HEK293 (cell line): ENCODE measurements around the gene NAV2.

ENCODE experiments used
- CTCF ChIA-PET: fragments of 350-600 bp; formaldehyde crosslinking; extraction: SDS; loops from one replicate; lab custom pipeline; 2021; ENCODE audit warnings: antibody characterized with exemption; lab: Yijun Ruan, JAX
- POLR2A ChIA-PET: fragments of 300-600 bp; formaldehyde crosslinking; extraction: SDS; loops from one replicate; lab custom pipeline; 2020; ENCODE audit warnings: antibody characterized with exemption, inconsistent platforms; lab: Yijun Ruan, JAX
- H3K27ac ChIP-seq: fragments of 200-500 bp; sonication (Bioruptor generic); 2 replicates; pipeline ENCODE4 v1.5.1; 2014; ENCODE audit warnings: low read depth, low read length, control low read depth, inconsistent platforms; ENCODE audit errors: extremely low read depth
- H3K36me3 ChIP-seq, 2 experiments: fragments of 200-500 bp in 1 of 2; sonication (Bioruptor generic) in 1 of 2; 1 replicate in 1 of 2; 2 replicates in 1 of 2; pipeline ENCODE4 v1.5.1; 2014 to 2017; ENCODE audit warnings: inconsistent platforms in 2 of 2, low read length in 2 of 2; ENCODE audit not compliant: control insufficient read depth in 2 of 2, insufficient read depth in 1 of 2
- H3K4me1 ChIP-seq: fragments of 200-500 bp; sonication (Bioruptor generic); 2 replicates; pipeline ENCODE4 v1.5.1; 2014; ENCODE audit warnings: mild to moderate bottlenecking, low read length, inconsistent platforms; ENCODE audit not compliant: control insufficient read depth, insufficient read depth
- H3K4me3 ChIP-seq: 2 replicates; pipeline ENCODE4 v1.5.1; 2011; ENCODE audit warnings: low read depth, mild to moderate bottlenecking, control low read depth, low read length, moderate library complexity
- H3K9me3 ChIP-seq: fragments of 200-500 bp; sonication (Bioruptor generic); 2 replicates; pipeline ENCODE4 v1.5.1; 2014; ENCODE audit warnings: low read depth, low read length, inconsistent platforms; ENCODE audit not compliant: control insufficient read depth, insufficient read depth
- SP2 ChIP-seq: fragments of 450-650 bp; formaldehyde crosslinking; IDR thresholded peaks from 2 replicates; pipeline ENCODE4 v1.5.1; 2016; ENCODE audit warnings: missing biosample characterization, missing genetic modification characterization
- ZIC2 ChIP-seq: fragments of 450-650 bp; formaldehyde crosslinking; IDR thresholded peaks from 2 replicates; pipeline ENCODE4 v1.5.1; 2016; ENCODE audit warnings: missing biosample characterization, missing genetic modification characterization
- ZNF140 ChIP-seq: fragments of 450-650 bp; formaldehyde crosslinking; IDR thresholded peaks from 2 replicates; pipeline ENCODE4 v1.5.1; 2016; ENCODE audit warnings: missing biosample characterization, missing genetic modification characterization
- ZNF391 ChIP-seq: fragments of 450-650 bp; formaldehyde crosslinking; IDR thresholded peaks from 2 replicates; pipeline ENCODE4 v1.5.1; 2016; ENCODE audit warnings: low read depth, missing biosample characterization, missing genetic modification characterization, borderline replicate concordance
- ZNF416 ChIP-seq: fragments of 450-650 bp; formaldehyde crosslinking; IDR thresholded peaks from 2 replicates; pipeline ENCODE4 v1.5.1; 2016; ENCODE audit warnings: missing biosample characterization, missing genetic modification characterization
- ZNF654 ChIP-seq: fragments of 450-650 bp; formaldehyde crosslinking; IDR thresholded peaks from 2 replicates; pipeline ENCODE4 v1.5.1; 2016; ENCODE audit warnings: low read depth, missing biosample characterization, missing genetic modification characterization
- ZNF664 ChIP-seq: fragments of 450-650 bp; formaldehyde crosslinking; IDR thresholded peaks from 2 replicates; pipeline ENCODE4 v1.5.1; 2016; ENCODE audit warnings: missing biosample characterization, missing genetic modification characterization
- ZNF701 ChIP-seq: fragments of 450-650 bp; formaldehyde crosslinking; IDR thresholded peaks from 2 replicates; pipeline ENCODE4 v1.5.1; 2016; ENCODE audit warnings: missing biosample characterization, missing genetic modification characterization
- ZNF76 ChIP-seq: fragments of 450-650 bp; formaldehyde crosslinking; IDR thresholded peaks from 2 replicates; pipeline ENCODE4; 2016; ENCODE audit warnings: low read depth, missing biosample characterization, missing genetic modification characterization, borderline replicate concordance
- ZNF777 ChIP-seq: fragments of 450-650 bp; formaldehyde crosslinking; IDR thresholded peaks from 2 replicates; pipeline ENCODE4 v1.5.1; 2017; ENCODE audit warnings: missing biosample characterization, missing genetic modification characterization, borderline replicate concordance
- TF ChIP-seq, protein P1 (sequence below): fragments of 450-650 bp; formaldehyde crosslinking; IDR thresholded peaks from 2 replicates; pipeline ENCODE4 v1.5.1; 2016; ENCODE audit warnings: missing biosample characterization, missing genetic modification characterization
- TF ChIP-seq, protein P2 (sequence below): fragments of 450-650 bp; formaldehyde crosslinking; IDR thresholded peaks from 2 replicates; pipeline ENCODE4 v1.5.1; 2016; ENCODE audit warnings: missing biosample characterization, missing genetic modification characterization
- TF ChIP-seq, protein P3 (sequence below): fragments of 450-650 bp; formaldehyde crosslinking; IDR thresholded peaks from 2 replicates; pipeline ENCODE4 v1.5.0; 2017; ENCODE audit warnings: missing biosample characterization, missing genetic modification characterization, borderline replicate concordance
- TF ChIP-seq, protein P4 (sequence below): fragments of 450-650 bp; formaldehyde crosslinking; IDR thresholded peaks from 2 replicates; pipeline ENCODE4 v1.5.1; 2017; ENCODE audit warnings: missing biosample characterization, mild to moderate bottlenecking, missing genetic modification characterization, moderate library complexity
- TF ChIP-seq, protein P5 (sequence below): fragments of 450-650 bp; formaldehyde crosslinking; IDR thresholded peaks from 2 replicates; pipeline ENCODE4 v1.5.1; 2016; ENCODE audit warnings: missing biosample characterization, missing genetic modification characterization
- TF ChIP-seq, protein P6 (sequence below): fragments of 450-650 bp; formaldehyde crosslinking; conservative IDR thresholded peaks from 2 replicates; pipeline ENCODE4 v1.5.1; 2016; ENCODE audit warnings: low read depth, missing biosample characterization, missing genetic modification characterization

The NAV2 gene

DNA sequence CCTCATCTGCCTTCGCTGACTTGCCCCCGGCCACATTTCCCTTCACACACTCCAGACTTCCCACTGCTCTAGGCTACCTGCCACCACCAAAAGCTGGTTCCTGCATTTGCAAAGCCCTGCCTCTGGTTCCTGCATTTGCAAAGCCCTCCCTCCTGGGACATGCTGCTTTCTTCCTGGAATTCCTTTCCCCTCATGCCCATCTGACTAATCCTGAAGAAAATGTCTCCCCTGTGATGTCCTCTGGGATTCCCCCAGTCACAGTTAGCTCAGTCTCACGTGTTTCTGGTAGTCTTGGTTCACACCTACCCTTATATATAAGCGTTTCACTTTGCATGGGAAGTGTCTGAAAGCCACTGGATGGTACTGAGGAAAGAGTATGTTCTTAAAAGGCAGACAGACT is 240.7 kb downstream of the NAV2 start (continued):
- TF ChIP-seq, protein P1, sequence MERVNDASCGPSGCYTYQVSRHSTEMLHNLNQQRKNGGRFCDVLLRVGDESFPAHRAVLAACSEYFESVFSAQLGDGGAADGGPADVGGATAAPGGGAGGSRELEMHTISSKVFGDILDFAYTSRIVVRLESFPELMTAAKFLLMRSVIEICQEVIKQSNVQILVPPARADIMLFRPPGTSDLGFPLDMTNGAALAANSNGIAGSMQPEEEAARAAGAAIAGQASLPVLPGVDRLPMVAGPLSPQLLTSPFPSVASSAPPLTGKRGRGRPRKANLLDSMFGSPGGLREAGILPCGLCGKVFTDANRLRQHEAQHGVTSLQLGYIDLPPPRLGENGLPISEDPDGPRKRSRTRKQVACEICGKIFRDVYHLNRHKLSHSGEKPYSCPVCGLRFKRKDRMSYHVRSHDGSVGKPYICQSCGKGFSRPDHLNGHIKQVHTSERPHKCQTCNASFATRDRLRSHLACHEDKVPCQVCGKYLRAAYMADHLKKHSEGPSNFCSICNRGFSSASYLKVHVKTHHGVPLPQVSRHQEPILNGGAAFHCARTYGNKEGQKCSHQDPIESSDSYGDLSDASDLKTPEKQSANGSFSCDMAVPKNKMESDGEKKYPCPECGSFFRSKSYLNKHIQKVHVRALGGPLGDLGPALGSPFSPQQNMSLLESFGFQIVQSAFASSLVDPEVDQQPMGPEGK (tag by site-specific recombination), result no peak
- TF ChIP-seq, protein P2, sequence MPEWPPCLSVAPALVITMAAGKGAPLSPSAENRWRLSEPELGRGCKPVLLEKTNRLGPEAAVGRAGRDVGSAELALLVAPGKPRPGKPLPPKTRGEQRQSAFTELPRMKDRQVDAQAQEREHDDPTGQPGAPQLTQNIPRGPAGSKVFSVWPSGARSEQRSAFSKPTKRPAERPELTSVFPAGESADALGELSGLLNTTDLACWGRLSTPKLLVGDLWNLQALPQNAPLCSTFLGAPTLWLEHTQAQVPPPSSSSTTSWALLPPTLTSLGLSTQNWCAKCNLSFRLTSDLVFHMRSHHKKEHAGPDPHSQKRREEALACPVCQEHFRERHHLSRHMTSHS (tag by site-specific recombination), result no peak
- TF ChIP-seq ZNF701 (tag by site-specific recombination) (no peak), ZNF416 (tag by site-specific recombination) (no peak), ZNF76 (tag by site-specific recombination) (no peak), ZIC2 (tag by site-specific recombination) (no peak), ZNF777 (tag by site-specific recombination) (no peak), SP2 (tag by site-specific recombination) (no peak)
- TF ChIP-seq, protein P3, sequence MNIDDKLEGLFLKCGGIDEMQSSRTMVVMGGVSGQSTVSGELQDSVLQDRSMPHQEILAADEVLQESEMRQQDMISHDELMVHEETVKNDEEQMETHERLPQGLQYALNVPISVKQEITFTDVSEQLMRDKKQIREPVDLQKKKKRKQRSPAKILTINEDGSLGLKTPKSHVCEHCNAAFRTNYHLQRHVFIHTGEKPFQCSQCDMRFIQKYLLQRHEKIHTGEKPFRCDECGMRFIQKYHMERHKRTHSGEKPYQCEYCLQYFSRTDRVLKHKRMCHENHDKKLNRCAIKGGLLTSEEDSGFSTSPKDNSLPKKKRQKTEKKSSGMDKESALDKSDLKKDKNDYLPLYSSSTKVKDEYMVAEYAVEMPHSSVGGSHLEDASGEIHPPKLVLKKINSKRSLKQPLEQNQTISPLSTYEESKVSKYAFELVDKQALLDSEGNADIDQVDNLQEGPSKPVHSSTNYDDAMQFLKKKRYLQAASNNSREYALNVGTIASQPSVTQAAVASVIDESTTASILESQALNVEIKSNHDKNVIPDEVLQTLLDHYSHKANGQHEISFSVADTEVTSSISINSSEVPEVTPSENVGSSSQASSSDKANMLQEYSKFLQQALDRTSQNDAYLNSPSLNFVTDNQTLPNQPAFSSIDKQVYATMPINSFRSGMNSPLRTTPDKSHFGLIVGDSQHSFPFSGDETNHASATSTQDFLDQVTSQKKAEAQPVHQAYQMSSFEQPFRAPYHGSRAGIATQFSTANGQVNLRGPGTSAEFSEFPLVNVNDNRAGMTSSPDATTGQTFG (tag by site-specific recombination), result no peak
- TF ChIP-seq, protein P4, sequence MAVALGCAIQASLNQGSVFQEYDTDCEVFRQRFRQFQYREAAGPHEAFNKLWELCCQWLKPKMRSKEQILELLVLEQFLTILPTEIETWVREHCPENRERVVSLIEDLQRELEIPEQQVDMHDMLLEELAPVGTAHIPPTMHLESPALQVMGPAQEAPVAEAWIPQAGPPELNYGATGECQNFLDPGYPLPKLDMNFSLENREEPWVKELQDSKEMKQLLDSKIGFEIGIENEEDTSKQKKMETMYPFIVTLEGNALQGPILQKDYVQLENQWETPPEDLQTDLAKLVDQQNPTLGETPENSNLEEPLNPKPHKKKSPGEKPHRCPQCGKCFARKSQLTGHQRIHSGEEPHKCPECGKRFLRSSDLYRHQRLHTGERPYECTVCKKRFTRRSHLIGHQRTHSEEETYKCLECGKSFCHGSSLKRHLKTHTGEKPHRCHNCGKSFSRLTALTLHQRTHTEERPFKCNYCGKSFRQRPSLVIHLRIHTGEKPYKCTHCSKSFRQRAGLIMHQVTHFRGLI (tag by site-specific recombination), result no peak

DNA sequence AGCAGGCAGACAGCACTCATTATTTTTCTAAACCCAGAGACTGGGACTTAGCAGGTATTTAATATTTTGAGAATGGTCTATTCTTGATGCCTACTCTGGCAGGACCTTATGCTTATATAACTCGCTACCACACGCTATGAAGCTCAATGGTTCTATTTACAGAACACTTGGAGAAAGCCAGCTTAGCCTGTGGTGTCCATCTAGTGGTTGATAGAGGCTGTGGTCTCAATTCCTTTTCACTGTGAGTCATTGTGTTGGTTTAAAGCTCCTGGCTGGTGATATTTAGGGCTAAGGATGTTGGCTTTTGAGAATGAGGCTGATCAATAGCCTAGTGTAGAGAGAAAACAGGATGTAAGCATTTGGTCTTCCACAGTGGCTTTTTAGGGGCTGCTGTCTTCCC is 241.3 kb downstream of the NAV2 start:
- H3K4me3 ChIP-seq, result no peak overlapping the region
- POLR2A ChIA-PET, result no interaction called here
- TF ChIP-seq ZNF664 (tag by site-specific recombination) (no peak), ZNF654 (tag by site-specific recombination) (peak; percentile 21; the same call in 1 of the 2 replicates)
- TF ChIP-seq, protein P5, sequence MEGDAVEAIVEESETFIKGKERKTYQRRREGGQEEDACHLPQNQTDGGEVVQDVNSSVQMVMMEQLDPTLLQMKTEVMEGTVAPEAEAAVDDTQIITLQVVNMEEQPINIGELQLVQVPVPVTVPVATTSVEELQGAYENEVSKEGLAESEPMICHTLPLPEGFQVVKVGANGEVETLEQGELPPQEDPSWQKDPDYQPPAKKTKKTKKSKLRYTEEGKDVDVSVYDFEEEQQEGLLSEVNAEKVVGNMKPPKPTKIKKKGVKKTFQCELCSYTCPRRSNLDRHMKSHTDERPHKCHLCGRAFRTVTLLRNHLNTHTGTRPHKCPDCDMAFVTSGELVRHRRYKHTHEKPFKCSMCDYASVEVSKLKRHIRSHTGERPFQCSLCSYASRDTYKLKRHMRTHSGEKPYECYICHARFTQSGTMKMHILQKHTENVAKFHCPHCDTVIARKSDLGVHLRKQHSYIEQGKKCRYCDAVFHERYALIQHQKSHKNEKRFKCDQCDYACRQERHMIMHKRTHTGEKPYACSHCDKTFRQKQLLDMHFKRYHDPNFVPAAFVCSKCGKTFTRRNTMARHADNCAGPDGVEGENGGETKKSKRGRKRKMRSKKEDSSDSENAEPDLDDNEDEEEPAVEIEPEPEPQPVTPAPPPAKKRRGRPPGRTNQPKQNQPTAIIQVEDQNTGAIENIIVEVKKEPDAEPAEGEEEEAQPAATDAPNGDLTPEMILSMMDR, result peak; percentile 27; the same call in 1 of the 2 replicates
- CTCF ChIA-PET, result interaction anchor here (0.6 to 5.2 kb wide), 13 partner anchors 8 to 876 kb away, joined by 3 to 68 read pairs (median 5); no protein-coding TSS in a partner anchor
- H3K9me3 ChIP-seq, result no peaks in the 10 kb centered on the region
- H3K4me1 ChIP-seq, result peaks cover 12% of the 10 kb centered on the region
- peaks cover 0 to 9% of the 10 kb centered on the region in 2 experiments; a peak in 1 of 3 replicates for H3K36me3 ChIP-seq
- H3K27ac ChIP-seq, result peak overlapping the region; percentile 55; the same call in 1 of the 2 replicates

DNA sequence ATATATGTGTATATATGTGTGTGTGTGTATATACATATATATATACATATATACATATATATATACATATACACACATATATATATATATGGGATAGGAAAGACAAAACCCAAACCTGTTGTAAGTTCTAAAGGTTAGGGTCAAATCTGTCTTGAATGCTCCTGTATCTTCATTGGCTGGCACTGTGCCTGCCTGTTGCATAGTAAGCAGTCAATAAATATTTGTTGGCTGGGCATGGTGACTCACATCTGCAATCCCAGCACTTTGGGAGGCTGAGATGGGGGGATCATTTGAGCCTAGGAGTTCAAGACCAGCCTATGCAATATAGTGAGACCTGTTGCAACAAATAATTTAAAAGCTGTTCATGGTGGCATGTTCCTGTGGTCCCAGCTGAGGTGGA is 242.3 kb downstream of the NAV2 start:
- Histone ChIP-seq H3K4me1 (peaks cover 12% of the 10 kb centered on the region), H3K9me3 (no peaks in the 10 kb centered on the region), H3K27ac (no peak overlapping the region), H3K4me3 (no peak overlapping the region), H3K36me3 (no peaks in the 10 kb centered on the region)
- POLR2A ChIA-PET, result no interaction called here
- CTCF ChIA-PET, result interaction anchor here (0.6 to 1.3 kb wide), 2 partner anchors 25 to 181 kb away, joined by 3 to 4 read pairs; no protein-coding TSS in a partner anchor
- TF ChIP-seq, protein P6, sequence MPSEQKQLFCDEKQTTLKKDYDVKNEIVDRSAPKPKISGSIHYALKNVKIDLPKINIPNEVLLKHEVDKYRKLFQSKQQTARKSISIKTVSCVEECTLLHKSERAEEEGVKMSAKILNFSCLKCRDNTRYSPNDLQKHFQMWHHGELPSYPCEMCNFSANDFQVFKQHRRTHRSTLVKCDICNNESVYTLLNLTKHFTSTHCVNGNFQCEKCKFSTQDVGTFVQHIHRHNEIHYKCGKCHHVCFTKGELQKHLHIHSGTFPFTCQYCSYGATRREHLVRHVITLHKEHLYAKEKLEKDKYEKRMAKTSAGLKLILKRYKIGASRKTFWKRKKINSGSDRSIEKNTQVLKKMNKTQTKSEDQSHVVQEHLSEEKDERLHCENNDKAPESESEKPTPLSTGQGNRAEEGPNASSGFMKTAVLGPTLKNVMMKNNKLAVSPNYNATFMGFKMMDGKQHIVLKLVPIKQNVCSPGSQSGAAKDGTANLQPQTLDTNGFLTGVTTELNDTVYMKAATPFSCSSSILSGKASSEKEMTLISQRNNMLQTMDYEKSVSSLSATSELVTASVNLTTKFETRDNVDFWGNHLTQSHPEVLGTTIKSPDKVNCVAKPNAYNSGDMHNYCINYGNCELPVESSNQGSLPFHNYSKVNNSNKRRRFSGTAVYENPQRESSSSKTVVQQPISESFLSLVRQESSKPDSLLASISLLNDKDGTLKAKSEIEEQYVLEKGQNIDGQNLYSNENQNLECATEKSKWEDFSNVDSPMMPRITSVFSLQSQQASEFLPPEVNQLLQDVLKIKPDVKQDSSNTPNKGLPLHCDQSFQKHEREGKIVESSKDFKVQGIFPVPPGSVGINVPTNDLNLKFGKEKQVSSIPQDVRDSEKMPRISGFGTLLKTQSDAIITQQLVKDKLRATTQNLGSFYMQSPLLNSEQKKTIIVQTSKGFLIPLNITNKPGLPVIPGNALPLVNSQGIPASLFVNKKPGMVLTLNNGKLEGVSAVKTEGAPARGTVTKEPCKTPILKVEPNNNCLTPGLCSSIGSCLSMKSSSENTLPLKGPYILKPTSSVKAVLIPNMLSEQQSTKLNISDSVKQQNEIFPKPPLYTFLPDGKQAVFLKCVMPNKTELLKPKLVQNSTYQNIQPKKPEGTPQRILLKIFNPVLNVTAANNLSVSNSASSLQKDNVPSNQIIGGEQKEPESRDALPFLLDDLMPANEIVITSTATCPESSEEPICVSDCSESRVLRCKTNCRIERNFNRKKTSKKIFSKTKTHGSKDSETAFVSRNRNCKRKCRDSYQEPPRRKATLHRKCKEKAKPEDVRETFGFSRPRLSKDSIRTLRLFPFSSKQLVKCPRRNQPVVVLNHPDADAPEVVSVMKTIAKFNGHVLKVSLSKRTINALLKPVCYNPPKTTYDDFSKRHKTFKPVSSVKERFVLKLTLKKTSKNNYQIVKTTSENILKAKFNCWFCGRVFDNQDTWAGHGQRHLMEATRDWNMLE (tag by site-specific recombination), result no peak
- TF ChIP-seq ZNF391 (tag by site-specific recombination), result no peak
- no peak for TF ChIP-seq ZNF140
